DND-41 (cell line): Measurements from ENCODE around the gene DENND1A.

ENCODE experiments used
- ATAC-seq: fragments of 200-7000 bp; cut with Tn5 transposase; 3 replicates; pipeline ENCODE4 v1.9.1; 2021; ENCODE audit warnings: low read depth; ENCODE audit not compliant: insufficient read depth
- DNase-seq: peaks from one replicate; pipeline ENCODE4 v3.0.0-alpha.2; 2020
- H2AFZ ChIP-seq: 2 replicates; pipeline ENCODE4 v1.6.0; 2012; ENCODE audit warnings: low read depth, low read length
- H3K27ac ChIP-seq: 2 replicates; pipeline ENCODE4 v1.5.1; 2012; ENCODE audit warnings: low read length, inconsistent platforms
- H3K27me3 ChIP-seq: fragments of 200-600 bp; sonication (generic); 2 replicates; pipeline ENCODE4 v1.6.0; 2012; ENCODE audit warnings: low read length, mild to moderate bottlenecking, inconsistent platforms; ENCODE audit not compliant: insufficient read depth, poor library complexity
- H3K36me3 ChIP-seq: 2 replicates; pipeline ENCODE4 v1.5.1; 2012; ENCODE audit warnings: low read length, inconsistent platforms; ENCODE audit not compliant: insufficient read depth
- H3K4me1 ChIP-seq: 2 replicates; pipeline ENCODE4 v1.5.1; 2012; ENCODE audit warnings: mild to moderate bottlenecking, low read length; ENCODE audit not compliant: insufficient read depth
- H3K4me2 ChIP-seq: 2 replicates; pipeline ENCODE4 v1.6.0; 2012; ENCODE audit warnings: mild to moderate bottlenecking, moderate library complexity, low read length, inconsistent platforms; ENCODE audit not compliant: insufficient read depth
- H3K4me3 ChIP-seq, 2 experiments: fragments of 200-600 bp in 1 of 2; shearing (Covaris generic) in 1 of 2; 2 replicates each; pipeline ENCODE4 v1.5.1; 2012 to 2016; ENCODE audit warnings: inconsistent platforms in 2 of 2, low read length in 2 of 2, mild to moderate bottlenecking in 2 of 2, low read depth in 1 of 2, moderate library complexity in 1 of 2
- H3K79me2 ChIP-seq: 2 replicates; pipeline ENCODE4 v1.6.0; 2012; ENCODE audit warnings: low read length, inconsistent platforms; ENCODE audit not compliant: insufficient read depth
- H3K9ac ChIP-seq: 2 replicates; pipeline ENCODE4 v1.6.0; 2012; ENCODE audit warnings: low read depth, mild to moderate bottlenecking, inconsistent platforms, low read length, moderate library complexity
- H3K9me3 ChIP-seq: 2 replicates; pipeline ENCODE4 v1.5.1; 2012; ENCODE audit warnings: low read length, moderate library complexity, mild to moderate bottlenecking, inconsistent platforms; ENCODE audit not compliant: insufficient read depth, severe bottlenecking
- H4K20me1 ChIP-seq: 2 replicates; pipeline ENCODE4 v1.6.0; 2012; ENCODE audit warnings: low read length; ENCODE audit not compliant: insufficient read depth
- CTCF ChIP-seq: IDR thresholded peaks from 2 replicates; pipeline ENCODE4 v1.5.1; 2012; ENCODE audit warnings: borderline replicate concordance, low read length, moderate library complexity, mild to moderate bottlenecking; ENCODE audit not compliant: poor library complexity, severe bottlenecking; ENCODE audit errors: extremely low read depth
- EZH2 ChIP-seq: IDR thresholded peaks from 3 replicates; pipeline ENCODE4 v1.6.1; 2012; ENCODE audit warnings: borderline replicate concordance, low read depth, mild to moderate bottlenecking, moderate library complexity, low read length, inconsistent platforms; ENCODE audit not compliant: severe bottlenecking

Gene DENND1A

GRCh38 chr9:123749580-123750202 is 180.2 kb downstream of the DENND1A start:
- Histone ChIP-seq H3K79me2 (no peaks in the 10 kb centered on the region), H3K27me3 (no peaks in the 10 kb centered on the region), H3K9me3 (no peaks in the 10 kb centered on the region), H2AFZ (no peak overlapping the region), H3K36me3 (no peaks in the 10 kb centered on the region), H3K4me1 (peaks cover 8% of the 10 kb centered on the region), H3K4me3 (no peak overlapping the region), H4K20me1 (no peaks in the 10 kb centered on the region), H3K9ac (no peak overlapping the region), H3K27ac (no peak overlapping the region), H3K4me2 (no peak overlapping the region)
- ATAC-seq = peak; percentile 84
- peak; percentile 27 for DNase-seq
- TF ChIP-seq EZH2 (no peak), CTCF (peak; percentile 20)

- H3K79me2 ChIP-seq = no peaks in the 10 kb centered on the region
- no peaks in the 10 kb centered on the region for H3K36me3 ChIP-seq
- no peak overlapping the region for H2AFZ ChIP-seq
- no peak overlapping the region for H3K9ac ChIP-seq
- no peak for DNase-seq
- TF ChIP-seq EZH2 = no peak
- TF ChIP-seq CTCF = no peak
- no peak overlapping the region for H3K4me2 ChIP-seq
- no peak overlapping the region for H3K27ac ChIP-seq
- H3K9me3 ChIP-seq = no peaks in the 10 kb centered on the region
- peaks cover 8% of the 10 kb centered on the region for H3K4me1 ChIP-seq
- H3K4me3 ChIP-seq = no peak overlapping the region
- no peak for ATAC-seq
- H4K20me1 ChIP-seq = no peaks in the 10 kb centered on the region
- H3K27me3 ChIP-seq = no peaks in the 10 kb centered on the region
Observed at GRCh38 chr9:123746765-123747164, 183.2 kb downstream of the DENND1A start.

- Histone ChIP-seq H3K36me3 (no peaks in the 10 kb centered on the region), H3K9me3 (no peaks in the 10 kb centered on the region), H3K27me3 (no peaks in the 10 kb centered on the region), H3K4me3 (no peak overlapping the region), H3K4me2 (no peak overlapping the region), H3K79me2 (no peaks in the 10 kb centered on the region), H3K27ac (no peak overlapping the region), H4K20me1 (no peaks in the 10 kb centered on the region), H2AFZ (no peak overlapping the region), H3K9ac (no peak overlapping the region), H3K4me1 (peaks cover 8% of the 10 kb centered on the region)
- DNase-seq (no peak), ATAC-seq (no peak)
- TF ChIP-seq CTCF = no peak
- no peak for TF ChIP-seq EZH2
Observed at GRCh38 chr9:123745933-123746332, 184.0 kb downstream of the DENND1A start.

- H4K20me1 ChIP-seq = no peaks in the 10 kb centered on the region
- TF ChIP-seq EZH2 (no peak), CTCF (no peak)
- DNase-seq (no peak), ATAC-seq (no peak)
- H3K9ac ChIP-seq = no peak overlapping the region
- H3K27me3 ChIP-seq = no peaks in the 10 kb centered on the region
- H2AFZ ChIP-seq = no peak overlapping the region
- H3K9me3 ChIP-seq = no peaks in the 10 kb centered on the region
- no peak overlapping the region for H3K4me3 ChIP-seq
- H3K36me3 ChIP-seq = no peaks in the 10 kb centered on the region
- H3K27ac ChIP-seq = no peak overlapping the region
- no peaks in the 10 kb centered on the region for H3K79me2 ChIP-seq
- H3K4me2 ChIP-seq = no peak overlapping the region
- peaks cover 8% of the 10 kb centered on the region for H3K4me1 ChIP-seq
Observed at GRCh38 chr9:123745451-123745850, 184.5 kb downstream of the DENND1A start.
